ENCODE measurements around the gene C1QTNF9. TPM values are rescaled to one million over a fixed set of nuclear protein-coding genes. Genes with fewer than 3 reads are reported as not detected.
A peak's percentile ranks its signal among the peaks of the same experiment; 100 is the strongest.

The C1QTNF9 gene
- total and polyA plus RNA-seq, 8 donors: 0.09 to 0.73 (median 0.33) TPM; not detected in 2

DNA sequence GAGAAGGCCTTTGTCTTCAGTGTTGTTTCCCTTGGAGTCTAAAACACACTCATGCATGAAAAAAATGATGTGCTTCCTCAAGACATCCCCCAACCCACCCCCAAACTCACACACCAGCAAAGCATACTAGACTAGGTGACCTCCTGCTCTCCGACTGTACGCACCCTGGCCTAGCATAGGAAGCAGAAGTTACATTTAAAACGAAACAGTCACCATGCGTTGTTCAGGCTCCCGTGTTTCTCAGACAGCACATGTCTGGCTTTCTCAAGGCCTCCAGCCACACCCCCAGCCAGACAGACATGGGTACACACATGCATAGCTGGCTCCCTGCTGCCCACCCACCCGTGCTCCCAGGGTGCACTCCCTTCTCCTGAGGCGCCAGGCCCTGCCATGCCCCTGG is 28.7 kb upstream of the C1QTNF9 start:
- Histone ChIP-seq H3K4me3 (no peak overlapping the region), H3K27me3 (no peaks in the 10 kb centered on the region), H3K9me3 (no peaks in the 10 kb centered on the region), H3K27ac (no peak overlapping the region), H3K4me1 (no peaks in the 10 kb centered on the region), H3K36me3 (peaks cover under 1 to 25% (median 13%) of the 10 kb centered on the region in 3 donors)
- no peak for DNase-seq
- FAIRE-seq: no peak
- peak in 1 of 4 donors; percentile 59 for ATAC-seq
- TF ChIP-seq, protein P1, sequence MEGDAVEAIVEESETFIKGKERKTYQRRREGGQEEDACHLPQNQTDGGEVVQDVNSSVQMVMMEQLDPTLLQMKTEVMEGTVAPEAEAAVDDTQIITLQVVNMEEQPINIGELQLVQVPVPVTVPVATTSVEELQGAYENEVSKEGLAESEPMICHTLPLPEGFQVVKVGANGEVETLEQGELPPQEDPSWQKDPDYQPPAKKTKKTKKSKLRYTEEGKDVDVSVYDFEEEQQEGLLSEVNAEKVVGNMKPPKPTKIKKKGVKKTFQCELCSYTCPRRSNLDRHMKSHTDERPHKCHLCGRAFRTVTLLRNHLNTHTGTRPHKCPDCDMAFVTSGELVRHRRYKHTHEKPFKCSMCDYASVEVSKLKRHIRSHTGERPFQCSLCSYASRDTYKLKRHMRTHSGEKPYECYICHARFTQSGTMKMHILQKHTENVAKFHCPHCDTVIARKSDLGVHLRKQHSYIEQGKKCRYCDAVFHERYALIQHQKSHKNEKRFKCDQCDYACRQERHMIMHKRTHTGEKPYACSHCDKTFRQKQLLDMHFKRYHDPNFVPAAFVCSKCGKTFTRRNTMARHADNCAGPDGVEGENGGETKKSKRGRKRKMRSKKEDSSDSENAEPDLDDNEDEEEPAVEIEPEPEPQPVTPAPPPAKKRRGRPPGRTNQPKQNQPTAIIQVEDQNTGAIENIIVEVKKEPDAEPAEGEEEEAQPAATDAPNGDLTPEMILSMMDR (IDR thresholded peaks at IDR 0.05): no peak
- intact Hi-C loops (cut with DNase I): no loop called here
- 81 to 84% methylated on average over 7 of the region's 7 CpGs for WGBS, 2 donors

DNA sequence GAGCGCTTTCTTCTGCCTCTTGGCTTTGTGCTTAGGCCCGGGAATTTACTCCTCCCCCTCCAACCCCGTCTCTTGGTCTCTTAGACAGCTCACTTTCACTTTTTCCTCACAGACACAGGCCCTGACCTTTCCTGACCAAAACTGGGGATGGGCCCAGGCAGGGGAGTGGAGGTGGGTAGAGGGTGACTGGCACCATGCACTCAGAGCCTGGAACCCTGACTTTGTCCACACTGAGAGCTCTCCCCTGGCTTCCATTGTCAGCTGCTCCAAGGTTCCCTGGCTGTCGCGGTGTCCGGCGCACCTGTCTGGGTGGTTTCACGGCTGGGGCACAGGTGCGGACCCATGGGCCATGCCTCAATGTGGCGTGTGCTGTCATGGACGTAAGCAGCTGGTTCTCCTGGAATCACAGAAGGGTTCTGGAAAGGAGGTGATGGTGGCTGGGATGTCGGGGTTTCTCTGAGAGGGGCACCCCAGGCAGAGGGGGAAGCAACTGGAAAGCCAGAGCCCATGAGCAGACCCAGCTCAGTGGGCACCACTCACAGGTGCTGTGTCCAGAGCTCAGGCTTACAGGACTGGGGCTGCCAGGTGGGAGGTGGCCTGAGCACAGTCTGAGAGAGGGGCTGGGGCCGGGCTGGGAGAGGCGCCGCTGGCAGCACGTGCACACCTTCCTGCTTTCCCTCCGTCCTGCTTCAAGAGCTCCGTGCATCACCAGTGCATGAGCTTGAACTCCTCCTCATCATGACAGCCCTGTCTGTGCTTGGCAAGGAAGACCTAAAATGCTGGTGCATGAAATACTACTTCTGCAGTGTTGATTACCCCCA is 28.0 kb upstream of the C1QTNF9 start:
- ATAC-seq: peak in 1 of 4 donors; percentile 5
- Histone ChIP-seq H3K4me3 (no peak overlapping the region), H3K4me1 (no peaks in the 10 kb centered on the region), H3K27ac (no peak overlapping the region), H3K36me3 (peaks cover 7 to 32% (median 16%) of the 10 kb centered on the region in 3 donors), H3K9me3 (no peaks in the 10 kb centered on the region), H3K27me3 (no peaks in the 10 kb centered on the region)
- 92 to 97% methylated on average over 18 of the region's 18 CpGs for WGBS, 2 donors
- intact Hi-C loops (cut with DNase I): no loop called here
- FAIRE-seq: no peak
- TF ChIP-seq, protein P1 (IDR thresholded peaks at IDR 0.05): no peak
- DNase-seq: peak in 2 of 6 donors; percentile 22 to 61

DNA sequence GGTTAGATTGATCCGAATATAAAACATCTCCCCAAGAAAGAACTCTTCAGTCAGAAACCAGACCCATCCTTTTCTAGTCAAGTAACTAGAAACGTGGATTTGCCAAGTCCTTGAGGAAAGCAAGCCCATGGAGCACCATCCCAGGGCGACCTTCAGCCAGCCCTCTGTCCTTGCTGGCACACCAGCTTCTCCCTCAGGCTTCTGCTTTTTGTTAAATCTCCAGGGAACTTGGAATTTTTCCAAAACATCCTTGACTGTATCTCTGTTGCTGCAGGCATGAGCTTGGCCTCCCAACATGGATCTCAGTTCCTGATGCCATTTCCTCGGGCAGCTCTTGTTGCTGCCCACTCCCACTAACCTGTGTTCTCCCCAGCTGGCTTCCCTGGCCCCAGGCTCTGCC is 27.1 kb upstream of the C1QTNF9 start:
- Histone ChIP-seq H3K4me3 (no peak overlapping the region), H3K27me3 (no peaks in the 10 kb centered on the region), H3K4me1 (no peaks in the 10 kb centered on the region), H3K27ac (no peak overlapping the region), H3K9me3 (no peaks in the 10 kb centered on the region), H3K36me3 (peaks cover 8 to 41% (median 23%) of the 10 kb centered on the region in 3 donors)
- intact Hi-C loops (cut with DNase I): no loop called here
- TF ChIP-seq, protein P1 (IDR thresholded peaks at IDR 0.05): no peak
- DNase-seq: no peak
- no peak for ATAC-seq
- 62 to 65% methylated on average over 4 of the region's 4 CpGs for WGBS, 2 donors
- no peak for FAIRE-seq

DNA sequence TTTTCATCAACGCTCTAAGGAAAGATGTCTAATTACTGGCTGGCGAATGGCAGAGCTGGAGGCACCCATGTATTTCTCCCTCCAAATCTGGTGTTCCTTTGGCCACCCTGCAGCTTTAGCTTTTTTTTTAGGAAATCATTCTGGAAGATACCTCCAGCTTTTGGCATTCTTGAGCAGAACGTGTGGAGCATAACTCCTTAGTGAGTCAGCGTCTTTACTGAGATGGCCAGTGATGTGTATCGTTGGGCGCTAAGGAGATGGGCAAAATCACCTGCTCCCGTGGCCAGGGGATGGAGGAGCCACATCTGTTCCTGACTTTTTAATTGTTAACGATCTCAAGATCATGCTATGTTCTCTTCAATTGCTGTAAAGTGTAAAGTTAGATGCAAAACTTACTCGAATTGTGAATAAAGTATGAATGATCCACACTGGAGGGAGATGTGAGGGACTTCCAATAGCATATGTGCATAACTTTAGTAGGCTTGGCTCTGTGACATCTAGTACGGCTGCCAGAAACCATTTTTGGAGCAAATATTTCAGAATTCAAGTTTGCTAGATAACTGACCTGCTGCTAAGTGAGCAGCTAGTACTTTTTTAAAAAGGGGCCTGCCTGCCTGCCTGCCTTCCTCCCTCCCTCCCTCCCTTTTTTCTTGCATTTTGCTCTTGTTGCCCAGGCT is 24.4 kb upstream of the C1QTNF9 start:
- Histone ChIP-seq H3K4me3 (no peak overlapping the region), H3K27me3 (no peaks in the 10 kb centered on the region), H3K4me1 (no peaks in the 10 kb centered on the region), H3K27ac (no peak overlapping the region), H3K9me3 (no peaks in the 10 kb centered on the region), H3K36me3 (peaks cover 12 to 68% (median 35%) of the 10 kb centered on the region in 3 donors)
- intact Hi-C loops (cut with DNase I): no loop called here
- WGBS, 2 donors: 87 to 91% methylated on average over 10 of the region's 10 CpGs
- TF ChIP-seq, protein P1 (IDR thresholded peaks at IDR 0.05): no peak
- ATAC-seq (no peak), FAIRE-seq (no peak), DNase-seq (peak in 1 of 6 donors; percentile 2)
